GM12878 (cell line): ENCODE data around the gene PITPNB. TPM values are rescaled to one million over a fixed set of nuclear protein-coding genes. Genes with fewer than 3 reads are reported as not detected.

Source experiments
- ATAC-seq: fragments of 200-7000 bp; cut with Tn5 transposase; 3 replicates; pipeline ENCODE4 v1.9.1; 2020; ENCODE audit warnings: mild to moderate bottlenecking, moderate library complexity
- BruUV-seq: library from RNA; stranded (reverse); fragments of 400-500 nt; replicated peaks from 2 replicates; lab custom pipeline; 2021; lab: Mats Ljungman, UMichigan
- CTCF ChIA-PET: fragments of 300-600 bp; sonication (Branson Sonifier 250); formaldehyde crosslinking; extraction: SDS; loops from one replicate; lab custom pipeline; 2021; ENCODE audit warnings: inconsistent platforms; lab: Yijun Ruan, JAX
- POLR2A ChIA-PET: fragments of 350-600 bp; formaldehyde crosslinking; extraction: SDS; loops from one replicate; lab custom pipeline; 2021; ENCODE audit warnings: inconsistent platforms; lab: Charles Lee
- RAD21 ChIA-PET: fragments of 300-600 bp; sonication (Branson Sonifier 250); formaldehyde crosslinking; loops from one replicate; lab custom pipeline; 2023; ENCODE audit warnings: antibody characterized with exemption; ENCODE audit not compliant: unreplicated experiment; lab: Charles Lee
- SMC1A ChIA-PET: fragments of 300-600 bp; sonication (Branson Sonifier 250); formaldehyde crosslinking; loops from one replicate; lab custom pipeline; 2023; ENCODE audit not compliant: unreplicated experiment, uncharacterized antibody; lab: Charles Lee
- DNase-seq: peaks from one replicate; pipeline ENCODE4 v3.0.0-alpha.2; 2011; ENCODE audit warnings: low read depth, low spot score
- FAIRE-seq: peaks from 3 replicates; lab custom pipeline; 2011; peaks lifted over from hg19 to GRCh38; lab: Jason Lieb, UNC
- H2AFZ ChIP-seq: 2 replicates; pipeline ENCODE4 v1.6.0; 2011; ENCODE audit warnings: low read depth, low read length, control low read depth; ENCODE audit not compliant: control insufficient read depth
- H3K27ac ChIP-seq: 2 replicates; pipeline ENCODE4 v1.5.1; 2011; ENCODE audit warnings: control low read depth; ENCODE audit not compliant: control insufficient read depth, insufficient read depth
- H3K27me3 ChIP-seq, 2 experiments: replicated peaks in 1 of 2; 2 replicates each; pipeline versions ENCODE4 v1.6.0 to v1.6.1; 2011; ENCODE audit warnings: low read length in 1 of 2; ENCODE audit not compliant: control insufficient read depth in 2 of 2, insufficient read depth in 2 of 2
- H3K36me3 ChIP-seq, 2 experiments: 2 replicates each; pipeline ENCODE4 v1.5.1; 2011; ENCODE audit warnings: low read length in 1 of 2; ENCODE audit not compliant: control insufficient read depth in 2 of 2, insufficient read depth in 2 of 2
- H3K4me1 ChIP-seq: 2 replicates; pipeline ENCODE4 v1.6.1; 2011; ENCODE audit warnings: mild to moderate bottlenecking, low read length, moderate library complexity, mixed read lengths; ENCODE audit not compliant: control insufficient read depth, insufficient read depth
- H3K4me2 ChIP-seq: 2 replicates; pipeline ENCODE4 v1.6.0; 2011; ENCODE audit warnings: control low read depth; ENCODE audit not compliant: control insufficient read depth, insufficient read depth
- H3K4me3 ChIP-seq: fragments of 200-600 bp; sonication (generic); 2 replicates; pipeline ENCODE4 v1.5.1; 2016
- H3K79me2 ChIP-seq: 2 replicates; pipeline ENCODE4 v1.6.0; 2011; ENCODE audit warnings: low read length; ENCODE audit not compliant: control insufficient read depth, insufficient read depth
- H3K9ac ChIP-seq: 2 replicates; pipeline ENCODE4 v1.8.0; 2011; ENCODE audit warnings: low read length, control low read depth, mixed read lengths; ENCODE audit not compliant: control insufficient read depth, insufficient read depth
- H3K9me3 ChIP-seq: replicated peaks from 3 replicates; pipeline ENCODE4 v1.5.1; 2011; ENCODE audit warnings: mild to moderate bottlenecking, low read length; ENCODE audit not compliant: control insufficient read depth, insufficient read depth
- H4K20me1 ChIP-seq: 2 replicates; pipeline ENCODE4 v1.6.0; 2011; ENCODE audit not compliant: control insufficient read depth, insufficient read depth
- ATF2 ChIP-seq: IDR thresholded peaks from 2 replicates; pipeline ENCODE4 v1.6.1; 2012; ENCODE audit warnings: low read length, inconsistent platforms
- BCL11A ChIP-seq: IDR thresholded peaks from 2 replicates; pipeline ENCODE4 v1.6.1; 2011; ENCODE audit warnings: low read depth, low read length
- BRCA1 ChIP-seq: IDR thresholded peaks from 2 replicates; pipeline ENCODE4 v1.6.1; 2011; ENCODE audit warnings: low read depth, low read length, improper control_type of control experiment
- CEBPB ChIP-seq, 2 experiments: fragments of 150-350 bp in 1 of 2; IDR thresholded peaks; 2 replicates each; pipeline ENCODE4 v1.6.1; 2012 to 2014; ENCODE audit warnings: low read depth in 2 of 2, low read length in 2 of 2, borderline replicate concordance in 1 of 2, inconsistent platforms in 1 of 2
- CREM ChIP-seq: IDR thresholded peaks from 2 replicates; pipeline ENCODE4 v1.6.1; 2014; ENCODE audit warnings: antibody characterized with exemption, low read depth
- ELK1 ChIP-seq: IDR thresholded peaks from 2 replicates; pipeline ENCODE4 v1.6.1; 2012; ENCODE audit warnings: low read depth, low read length, improper control_type of control experiment
- EP300 ChIP-seq, 2 experiments: fragments of 150-350 bp in 1 of 2; IDR thresholded peaks; 2 replicates each; pipeline ENCODE4 v1.6.1; 2011 to 2012; ENCODE audit warnings: low read depth in 2 of 2, low read length in 2 of 2, borderline replicate concordance in 1 of 2, improper control_type of control experiment in 1 of 2, inconsistent platforms in 1 of 2; ENCODE audit not compliant: control insufficient read depth in 1 of 2
- IRF3 ChIP-seq: fragments of 450-650 bp; IDR thresholded peaks from 2 replicates; pipeline ENCODE4 v1.6.1; 2014; ENCODE audit warnings: mild to moderate bottlenecking
- JUND ChIP-seq: IDR thresholded peaks from 2 replicates; pipeline ENCODE4 v1.6.1; 2012; ENCODE audit warnings: low read depth, mild to moderate bottlenecking, low read length, improper control_type of control experiment, moderate library complexity
- NRF1 ChIP-seq: conservative IDR thresholded peaks from 2 replicates; pipeline ENCODE4 v1.6.1; 2011; ENCODE audit warnings: mild to moderate bottlenecking, low read depth, low read length, improper control_type of control experiment
- PAX5 ChIP-seq: IDR thresholded peaks from 2 replicates; pipeline ENCODE4 v1.6.1; 2011; ENCODE audit warnings: low read depth, low read length, borderline replicate concordance
- PBX3 ChIP-seq: IDR thresholded peaks from 2 replicates; pipeline ENCODE4 v1.6.1; 2011; ENCODE audit warnings: mild to moderate bottlenecking, low read depth, low read length, moderate library complexity; ENCODE audit not compliant: insufficient replicate concordance
- SMARCA5 ChIP-seq: fragments of 450-650 bp; IDR thresholded peaks from 2 replicates; pipeline ENCODE4 v1.6.1; 2017; ENCODE audit warnings: mild to moderate bottlenecking
- SP1 ChIP-seq: IDR thresholded peaks from one replicate; pipeline ENCODE4 v1.6.1; 2011; ENCODE audit warnings: low read depth, low read length
- TAF1 ChIP-seq: IDR thresholded peaks from 2 replicates; pipeline ENCODE4 v1.6.1; 2011; ENCODE audit warnings: mild to moderate bottlenecking, low read depth, low read length, borderline replicate concordance
- ZBTB40 ChIP-seq: fragments of 450-650 bp; IDR thresholded peaks from 2 replicates; pipeline ENCODE4 v1.6.1; 2016; ENCODE audit warnings: mild to moderate bottlenecking, moderate library complexity, borderline replicate concordance
- WGBS: methylation state at CpG from one replicate; pipeline ENCODE4 v1.1.6; 2016; ENCODE audit warnings: low lambda C conversion rate; ENCODE audit not compliant: insufficient replicate concordance, insufficient coverage; ENCODE audit errors: missing lambda C conversion rate; 5-methylcytosine and 5-hydroxymethylcytosine counted together
- in situ Hi-C: fragments of 300-500 bp; cut with MboI; formaldehyde crosslinking; loops from 9 replicates; pipeline ENCODE4 v1.14.3; 2018; ENCODE audit warnings: mixed read lengths
- intact Hi-C: fragments of 100-400 bp; cut with micrococcal nuclease; formaldehyde crosslinking; loops from one replicate; pipeline ENCODE4 v1.14.2; 2022; ENCODE audit not compliant: unreplicated experiment
- polyA plus RNA-seq, 11 experiments: library from polyadenylated mRNA; depleted of rRNA in 4 of 11; unstranded in 6 of 11; stranded (reverse) in 5 of 11; fragments of >200 nt; fragmentation: Nextera tagmentation in 4 of 11; fragmentation: Illumina TruSeq in 1 of 11; extraction: Ambion mirVana in 4 of 11; extraction: Trizol in 1 of 11; gene quantifications; 1 replicate in 1 of 11; 2 replicates in 10 of 11; pipeline versions ENCODE4 v1.2.1 to v1.2.3, GENCODE V29; 2011 to 2016; ENCODE audit warnings: inconsistent platforms in 2 of 11, missing spikeins in 2 of 11, low read depth in 1 of 11
- total RNA-seq, 4 experiments: library from RNA; depleted of rRNA in 3 of 4; stranded (reverse); fragments of >200 nt in 3 of 4; fragmentation: Illumina TruSeq in 1 of 4; extraction: Trizol in 1 of 4; gene quantifications; 2 replicates each; pipeline versions ENCODE4 v1.2.1 to v1.2.3, GENCODE V29; 2013 to 2021

PITPNB gene
- total and polyA plus RNA-seq, 10 of the 15 experiments (the other 5 are each of a cell fraction or from before 2014, with no cell fraction given) = 19.7 to 116 (median 64.9) TPM

GRCh38 chr22:27833803-27834202, 85.3 kb downstream of the PITPNB start:
- intact Hi-C loops = no loop called here
- Histone ChIP-seq H3K9me3 (no peaks in the 10 kb centered on the region), H3K27ac (no peak overlapping the region), H3K36me3 (no peaks in the 10 kb centered on the region), H3K79me2 (no peaks in the 10 kb centered on the region), H3K9ac (no peak overlapping the region), H2AFZ (no peak overlapping the region), H4K20me1 (no peaks in the 10 kb centered on the region), H3K4me3 (no peak overlapping the region), H3K4me2 (no peak overlapping the region), H3K27me3 (no peaks in the 10 kb centered on the region), H3K4me1 (no peaks in the 10 kb centered on the region)
- FAIRE-seq (no peak), DNase-seq (no peak), ATAC-seq (no peak)
- in situ Hi-C loops = no loop called here
- ChIA-PET SMC1A (interaction anchor here (0.8 kb wide), 1 partner anchor 395 kb away, joined by 3 read pairs; no protein-coding TSS in a partner anchor), RAD21 (no interaction called here), POLR2A (no interaction called here), CTCF (no interaction called here)
- BruUV-seq = no TSS peak
- 62% methylated on average over 2 of the region's 2 CpGs for WGBS
- no peak for TF ChIP-seq JUND
- no peak for TF ChIP-seq IRF3
- no peak for TF ChIP-seq CREM
- TF ChIP-seq ATF2 = no peak
- TF ChIP-seq NRF1 = no peak
- TF ChIP-seq ZBTB40 = no peak
- TF ChIP-seq SP1 = no peak
- no peak for TF ChIP-seq BCL11A
- TF ChIP-seq SMARCA5 = no peak
- no peak for TF ChIP-seq PBX3
- TF ChIP-seq PAX5 = no peak
- no peak for TF ChIP-seq EP300 (IDR thresholded peaks at IDR 0.05; ENCODE audit: borderline replicate concordance in 1 of 2, control insufficient read depth in 1 of 2, low read depth in 2 of 2, low read length in 2 of 2)
- TF ChIP-seq BRCA1 = no peak
- no peak for TF ChIP-seq ELK1
- TF ChIP-seq TAF1 = no peak
- no peak for TF ChIP-seq CEBPB (IDR thresholded peaks at IDR 0.05; ENCODE audit: borderline replicate concordance in 1 of 2, low read depth in 2 of 2, low read length in 2 of 2)
